Tibial nerve (tissue), 4 donors: Measurements from ENCODE around the gene CFAP61. TPM values are rescaled to one million over a fixed set of nuclear protein-coding genes. Genes with fewer than 3 reads are reported as not detected.

Experiments used
- DNase-seq, 2 donors: peaks; one replicate each; pipeline ENCODE4 v3.0.0-alpha.2; 2019; ENCODE audit warnings: low spot score in 2 of 2
- H3K27ac ChIP-seq, 4 donors: fragments of 200-600 bp; sonication (generic) in 3 of 4; one replicate each; pipeline ENCODE4 v1.5.1; 2017 to 2019; ENCODE audit warnings: mild to moderate bottlenecking in 1 of 4
- H3K27me3 ChIP-seq, 2 donors: fragments of 200-600 bp; sonication (generic) in 1 of 2; one replicate each; pipeline versions ENCODE4 v1.5.1 to v1.6.0; 2017 to 2019
- H3K36me3 ChIP-seq, 3 donors: fragments of 200-600 bp; sonication (generic); one replicate each; pipeline ENCODE4 v1.5.1; 2018 to 2019
- H3K4me1 ChIP-seq, 4 donors: fragments of 200-600 bp; sonication (generic) in 3 of 4; one replicate each; pipeline ENCODE4 v1.5.1; 2017 to 2019
- H3K4me3 ChIP-seq, 4 donors: fragments of 200-600 bp; sonication (generic) in 3 of 4; one replicate each; pipeline ENCODE4 v1.5.1; 2017 to 2019; ENCODE audit warnings: mild to moderate bottlenecking in 1 of 4, moderate library complexity in 1 of 4
- H3K9me3 ChIP-seq, 4 donors: fragments of 200-600 bp; sonication (generic) in 3 of 4; one replicate each; pipeline ENCODE4 v1.5.1; 2017 to 2019
- EP300 ChIP-seq, 2 donors: sonication (generic); formaldehyde crosslinking; IDR thresholded peaks; one replicate each; pipeline ENCODE4 v1.6.1; 2017; ENCODE audit warnings: antibody characterized with exemption in 2 of 2, mild to moderate bottlenecking in 1 of 2
- POLR2A ChIP-seq, 2 donors: fragments of 450-650 bp; IDR thresholded peaks; one replicate each; pipeline ENCODE4 v1.6.1; 2017; ENCODE audit warnings: antibody characterized with exemption in 2 of 2, mild to moderate bottlenecking in 2 of 2, moderate library complexity in 2 of 2
- WGBS, 2 donors: methylation state at CpG; one replicate each; pipeline ENCODE4 v1.1.5; 2018; 5-methylcytosine and 5-hydroxymethylcytosine counted together
- small RNA-seq: library from RNA; depleted of rRNA; stranded (forward); fragments of <200 nt; gene quantifications from one replicate; pipeline ENCODE3, GENCODE V24; 2016
- total RNA-seq, 4 donors: library from RNA; depleted of rRNA; stranded (reverse); fragments of >200 nt; gene quantifications; one replicate each; pipeline ENCODE4 v1.1.0, GENCODE V29; 2016
- TF ChIP-seq, protein P1 (sequence below), 5 experiments: fragments of 200-600 bp in 3 of 5; fragments of 450-650 bp in 2 of 5; sonication (generic) in 3 of 5; IDR thresholded peaks; one replicate each; pipeline ENCODE4 v1.5.1; 2016 to 2019; ENCODE audit warnings: antibody characterized with exemption in 5 of 5, mild to moderate bottlenecking in 3 of 5, moderate library complexity in 2 of 5

CFAP61 gene
- total RNA-seq, 4 donors from 2014 or later, result 0.21 to 1.5 (median 0.60) TPM; not detected in 1

DNA sequence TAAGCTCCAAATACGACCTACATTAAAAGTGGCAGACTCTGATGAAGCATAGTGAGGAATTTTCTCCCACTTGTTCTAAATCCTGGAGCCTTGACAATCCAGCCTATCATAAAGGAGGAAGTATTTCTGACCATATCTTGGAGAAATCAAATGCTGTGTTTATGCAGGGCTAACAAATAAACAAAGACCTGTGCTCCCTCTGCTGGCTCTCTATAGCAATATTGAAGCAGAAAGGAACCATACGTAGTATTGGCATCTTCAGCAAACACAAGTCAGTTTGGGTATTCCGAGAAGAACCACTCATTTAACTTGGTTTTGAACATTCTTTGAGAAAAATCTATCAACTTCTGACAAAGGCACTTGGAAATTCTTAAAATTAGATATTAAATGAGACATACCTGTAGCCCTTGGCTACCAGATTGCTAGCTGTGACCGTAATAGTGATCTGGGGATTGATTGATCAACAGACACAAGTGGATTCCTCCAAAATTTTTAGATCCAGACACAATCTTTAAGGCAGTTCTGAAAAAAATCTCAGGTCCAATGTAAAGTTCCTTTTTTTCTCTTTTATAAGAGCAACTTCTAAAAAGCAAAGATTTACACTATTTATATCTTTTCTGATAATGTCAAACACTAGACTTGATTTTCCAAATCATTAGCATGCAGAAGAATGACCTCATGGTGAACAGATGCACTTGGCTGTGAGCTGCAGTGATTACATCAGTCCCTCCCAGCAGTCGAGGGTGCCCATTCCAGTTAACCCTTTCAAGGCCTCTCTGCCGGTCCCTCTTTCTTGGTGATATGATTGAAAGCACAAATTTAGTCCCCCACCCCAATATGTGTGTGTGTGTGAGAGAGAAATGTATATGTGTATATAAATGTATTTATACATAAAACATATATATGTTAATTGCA, 355.8 kb downstream of the CFAP61 start:
- no peak overlapping the region for H3K27ac ChIP-seq
- no peaks in the 10 kb centered on the region for H3K9me3 ChIP-seq
- WGBS, 2 donors, result 37 to 46% methylated on average over 6 of the region's 6 CpGs
- no peak for DNase-seq
- H3K4me1 ChIP-seq, result peaks cover 0 to 7% (median 3%) of the 10 kb centered on the region in 4 donors
- TF ChIP-seq EP300 (IDR thresholded peaks at IDR 0.05) (no peak), POLR2A (IDR thresholded peaks at IDR 0.05) (no peak)
- TF ChIP-seq, protein P1, sequence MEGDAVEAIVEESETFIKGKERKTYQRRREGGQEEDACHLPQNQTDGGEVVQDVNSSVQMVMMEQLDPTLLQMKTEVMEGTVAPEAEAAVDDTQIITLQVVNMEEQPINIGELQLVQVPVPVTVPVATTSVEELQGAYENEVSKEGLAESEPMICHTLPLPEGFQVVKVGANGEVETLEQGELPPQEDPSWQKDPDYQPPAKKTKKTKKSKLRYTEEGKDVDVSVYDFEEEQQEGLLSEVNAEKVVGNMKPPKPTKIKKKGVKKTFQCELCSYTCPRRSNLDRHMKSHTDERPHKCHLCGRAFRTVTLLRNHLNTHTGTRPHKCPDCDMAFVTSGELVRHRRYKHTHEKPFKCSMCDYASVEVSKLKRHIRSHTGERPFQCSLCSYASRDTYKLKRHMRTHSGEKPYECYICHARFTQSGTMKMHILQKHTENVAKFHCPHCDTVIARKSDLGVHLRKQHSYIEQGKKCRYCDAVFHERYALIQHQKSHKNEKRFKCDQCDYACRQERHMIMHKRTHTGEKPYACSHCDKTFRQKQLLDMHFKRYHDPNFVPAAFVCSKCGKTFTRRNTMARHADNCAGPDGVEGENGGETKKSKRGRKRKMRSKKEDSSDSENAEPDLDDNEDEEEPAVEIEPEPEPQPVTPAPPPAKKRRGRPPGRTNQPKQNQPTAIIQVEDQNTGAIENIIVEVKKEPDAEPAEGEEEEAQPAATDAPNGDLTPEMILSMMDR (IDR thresholded peaks at IDR 0.05), result no peak
- H3K36me3 ChIP-seq, result peaks cover 0 to 4% (median 0%) of the 10 kb centered on the region in 3 donors
- H3K4me3 ChIP-seq, result no peak overlapping the region
- no peaks in the 10 kb centered on the region for H3K27me3 ChIP-seq

DNA sequence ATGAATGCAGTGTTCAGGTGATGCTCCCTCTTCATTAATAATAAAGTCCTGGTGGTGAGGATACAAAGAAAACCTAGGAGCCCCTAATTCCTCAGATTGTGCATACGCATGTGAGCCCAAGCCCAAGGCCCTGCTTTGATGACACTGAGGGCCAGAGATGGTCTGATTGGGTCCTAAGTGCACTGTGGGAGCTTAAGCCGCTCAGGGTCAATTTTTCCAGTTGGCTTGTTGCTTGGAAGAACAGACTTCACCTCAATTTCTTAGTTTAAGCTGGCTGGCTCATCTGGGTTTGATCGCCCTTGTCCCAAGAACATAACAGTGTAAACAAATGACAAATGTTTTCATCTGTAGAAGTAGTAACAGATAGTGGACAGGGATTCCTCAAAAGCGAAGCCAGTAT, 357.0 kb downstream of the CFAP61 start:
- Histone ChIP-seq H3K27ac (no peak overlapping the region), H3K4me1 (peaks cover 0 to 7% (median 3%) of the 10 kb centered on the region in 4 donors), H3K4me3 (no peak overlapping the region), H3K9me3 (no peaks in the 10 kb centered on the region), H3K36me3 (no peaks in the 10 kb centered on the region), H3K27me3 (no peaks in the 10 kb centered on the region)
- TF ChIP-seq, protein P1 (IDR thresholded peaks at IDR 0.05), result no peak
- TF ChIP-seq EP300 (IDR thresholded peaks at IDR 0.05) (no peak), POLR2A (IDR thresholded peaks at IDR 0.05) (no peak)
- 96% methylated on average over 4 of the region's 4 CpGs for WGBS, 2 donors
- DNase-seq, result no peak

Small RNAs within 50 kb of the gene (small RNA-seq; reads per million reads assigned to genes)
- not detected for gene RN7SL690P

Other genes starting within 250 kb of the CFAP61 start
- 10 to 100 TPM; 18.1 to 27.2 (median 20.8) TPM for gene NAA20, start 35.2 kb upstream of the CFAP61 start, total RNA-seq
- gene CRNKL1, start 66 bp upstream of the CFAP61 start, total RNA-seq, result 10 to 100 TPM; 25.5 to 37.9 (median 28.8) TPM